Activated CD8-positive, alpha-beta memory T cell treated with anti-CD3 and anti-CD28 coated beads for 48 hours (primary cell): ENCODE results near the gene FAM83B.
"Not testable (repeated sequence)": the region's sequence is repeated elsewhere in the genome, so short reads cannot be mapped to it uniquely, and the experiment has no call there.

ENCODE experiments used
- DNase-seq, 3 experiments: peaks; one replicate each; pipeline ENCODE4 v3.0.0-alpha.2; 2020; ENCODE audit warnings: low read depth in 2 of 3, low spot score in 2 of 3

The FAM83B gene, protein sequence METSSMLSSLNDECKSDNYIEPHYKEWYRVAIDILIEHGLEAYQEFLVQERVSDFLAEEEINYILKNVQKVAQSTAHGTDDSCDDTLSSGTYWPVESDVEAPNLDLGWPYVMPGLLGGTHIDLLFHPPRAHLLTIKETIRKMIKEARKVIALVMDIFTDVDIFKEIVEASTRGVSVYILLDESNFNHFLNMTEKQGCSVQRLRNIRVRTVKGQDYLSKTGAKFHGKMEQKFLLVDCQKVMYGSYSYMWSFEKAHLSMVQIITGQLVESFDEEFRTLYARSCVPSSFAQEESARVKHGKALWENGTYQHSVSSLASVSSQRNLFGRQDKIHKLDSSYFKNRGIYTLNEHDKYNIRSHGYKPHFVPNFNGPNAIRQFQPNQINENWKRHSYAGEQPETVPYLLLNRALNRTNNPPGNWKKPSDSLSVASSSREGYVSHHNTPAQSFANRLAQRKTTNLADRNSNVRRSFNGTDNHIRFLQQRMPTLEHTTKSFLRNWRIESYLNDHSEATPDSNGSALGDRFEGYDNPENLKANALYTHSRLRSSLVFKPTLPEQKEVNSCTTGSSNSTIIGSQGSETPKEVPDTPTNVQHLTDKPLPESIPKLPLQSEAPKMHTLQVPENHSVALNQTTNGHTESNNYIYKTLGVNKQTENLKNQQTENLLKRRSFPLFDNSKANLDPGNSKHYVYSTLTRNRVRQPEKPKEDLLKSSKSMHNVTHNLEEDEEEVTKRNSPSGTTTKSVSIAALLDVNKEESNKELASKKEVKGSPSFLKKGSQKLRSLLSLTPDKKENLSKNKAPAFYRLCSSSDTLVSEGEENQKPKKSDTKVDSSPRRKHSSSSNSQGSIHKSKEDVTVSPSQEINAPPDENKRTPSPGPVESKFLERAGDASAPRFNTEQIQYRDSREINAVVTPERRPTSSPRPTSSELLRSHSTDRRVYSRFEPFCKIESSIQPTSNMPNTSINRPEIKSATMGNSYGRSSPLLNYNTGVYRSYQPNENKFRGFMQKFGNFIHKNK

GRCh38 chr6:54846243-54846856 lies at the start of gene FAM83B:
TSS of gene FAM83B (plus strand) at chr6:54846771. CDS start at chr6:54870247, 23,476 bp downstream.
- no peak for DNase-seq

DNA sequence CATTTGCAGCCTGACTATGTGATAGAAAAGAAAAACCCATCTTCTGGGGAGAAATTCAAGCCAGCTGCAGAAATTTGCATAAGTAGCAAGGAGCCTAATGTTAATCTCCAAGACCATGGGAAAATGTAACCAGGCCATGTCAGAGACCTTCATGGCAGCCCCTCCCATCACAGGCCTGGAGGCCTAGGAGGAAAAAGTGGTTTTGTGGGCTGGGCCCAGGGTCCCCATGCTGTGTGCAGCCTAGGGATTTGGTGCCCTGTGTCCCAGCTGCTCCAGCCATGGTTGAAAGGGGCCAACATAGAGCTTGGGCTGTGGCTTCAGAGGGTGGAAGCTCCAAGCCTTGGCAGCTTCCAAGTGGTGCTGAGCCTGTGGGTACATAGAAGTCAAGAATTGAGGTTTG lies 49.7 kb upstream of the FAM83B start:
- DNase-seq = not testable (repeated sequence)

GRCh38 chr6:54800050-54800600 lies 46.4 kb upstream of the FAM83B start:
- DNase-seq = no peak

DNA sequence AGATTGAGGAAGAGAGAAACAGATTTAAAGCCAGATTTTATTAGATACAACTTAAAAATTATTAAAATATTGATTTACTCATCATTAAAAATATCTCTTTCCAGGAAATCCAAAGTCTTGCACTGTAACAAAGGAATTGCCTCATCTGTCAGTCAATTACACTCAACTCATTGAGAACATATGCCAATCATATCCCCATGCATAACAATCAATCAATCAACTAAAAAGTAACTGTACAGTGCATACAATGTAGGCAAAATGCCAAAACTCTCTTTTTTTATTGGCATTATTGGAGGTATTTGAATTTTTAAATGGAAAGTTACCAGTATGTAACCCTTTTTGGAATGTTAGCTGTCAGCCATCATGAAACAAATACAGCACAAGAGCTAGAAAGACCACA lies 45.3 kb upstream of the FAM83B start:
- DNase-seq = no peak

DNA sequence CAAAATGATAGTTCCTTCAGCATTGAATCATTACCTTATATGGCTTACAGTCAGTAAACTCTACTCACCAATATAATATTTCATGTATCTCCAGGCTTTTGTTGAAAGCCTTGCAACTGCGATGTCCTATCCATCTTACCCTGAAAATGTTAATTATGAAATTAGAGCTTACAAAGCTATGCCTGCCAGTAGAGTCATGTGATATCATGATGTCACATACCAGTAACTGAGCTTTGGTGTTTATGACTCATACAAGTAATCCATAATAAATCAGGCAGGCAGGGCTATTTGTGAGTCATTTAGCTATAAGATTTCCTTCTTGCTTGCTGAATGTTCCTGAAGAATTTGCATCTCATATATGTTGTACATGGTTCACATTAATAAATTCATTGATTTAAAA lies 44.9 kb upstream of the FAM83B start:
- DNase-seq = no peak

GRCh38 chr6:54802775-54803634 lies 43.6 kb upstream of the FAM83B start:
- no peak for DNase-seq

DNA sequence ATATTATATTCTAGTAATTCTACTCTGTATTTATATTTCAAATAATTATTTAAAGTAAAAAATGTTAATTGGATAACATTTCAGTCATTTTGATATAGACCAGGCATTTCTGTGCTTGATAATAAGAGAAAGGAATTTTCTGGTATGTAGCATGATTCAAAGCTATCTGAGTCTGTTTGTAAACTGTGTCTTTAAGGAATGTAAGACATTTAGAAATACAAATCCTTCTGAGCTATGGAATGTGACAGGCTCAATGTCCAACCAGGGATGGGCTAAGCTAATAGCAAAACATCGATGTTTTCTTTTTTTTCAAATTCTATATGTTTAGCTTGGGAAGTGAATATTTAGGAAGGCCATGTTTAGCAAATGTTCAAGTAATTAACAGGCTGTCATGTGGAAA lies 41.5 kb upstream of the FAM83B start:
- no peak for DNase-seq

- no peak for DNase-seq
Observed at GRCh38 chr6:54810147-54810546, 36.4 kb upstream of the FAM83B start.

GRCh38 chr6:54813892-54814291 lies 32.7 kb upstream of the FAM83B start:
- DNase-seq = no peak

DNA sequence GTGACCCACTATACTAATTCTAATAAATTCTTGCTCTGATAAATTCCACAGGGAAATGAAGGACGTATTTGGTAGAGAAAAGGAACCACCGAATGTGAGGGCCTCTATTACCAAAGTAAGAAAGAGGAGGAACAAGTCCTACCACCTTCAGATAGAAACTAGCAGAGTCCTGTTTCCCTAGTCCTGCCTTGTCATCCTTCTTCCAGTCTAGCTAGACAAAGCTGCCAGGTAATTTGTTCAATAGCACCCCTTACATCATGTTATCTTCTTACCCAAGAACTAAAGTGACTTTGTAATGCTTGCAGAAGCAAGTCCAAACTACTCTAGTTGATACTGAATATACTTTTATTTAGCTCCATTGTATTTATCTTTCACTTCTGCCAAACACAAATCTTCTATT lies 29.3 kb upstream of the FAM83B start:
- DNase-seq = no peak

DNA sequence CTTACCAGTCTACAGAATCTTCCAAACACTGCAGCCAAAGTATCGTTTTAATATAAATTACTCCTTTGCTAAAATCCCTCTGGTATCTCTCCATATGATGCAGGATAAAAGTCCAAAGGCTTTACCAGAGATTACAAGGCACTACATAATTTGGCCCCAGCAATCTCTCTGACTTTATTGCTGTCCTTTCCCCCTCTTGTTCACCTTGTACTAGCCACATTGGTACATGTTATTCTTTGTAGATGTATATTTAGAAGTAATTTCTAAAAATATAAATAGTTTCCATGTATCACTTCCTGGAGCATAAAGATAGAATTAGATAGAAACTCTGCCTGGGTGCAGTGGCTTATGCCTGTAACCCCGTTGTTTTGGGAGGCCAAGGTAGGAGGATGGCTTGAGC lies 28.7 kb upstream of the FAM83B start:
- no peak for DNase-seq

DNA sequence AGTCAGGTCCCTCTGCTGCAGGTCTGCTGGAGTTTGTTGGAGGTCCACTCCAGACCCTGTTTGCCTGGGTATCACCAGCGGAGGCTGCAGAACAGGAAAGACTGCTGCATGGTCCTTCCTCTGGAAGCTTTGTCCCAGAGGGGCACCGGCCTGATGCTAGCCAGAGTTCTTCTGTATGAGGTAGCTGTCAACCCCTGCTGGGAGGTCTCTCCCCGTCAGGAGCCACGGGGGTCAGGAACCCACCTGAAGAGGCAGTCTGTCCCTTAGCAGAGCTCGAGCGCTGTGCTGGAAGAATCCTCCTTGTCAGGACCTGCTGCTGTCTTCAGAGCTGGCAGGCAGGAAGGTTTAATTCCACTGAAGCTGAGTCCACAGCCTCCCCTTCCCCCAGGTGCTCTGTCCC lies 22.3 kb upstream of the FAM83B start:
- DNase-seq = not testable (repeated sequence)

GRCh38 chr6:54827010-54827409 lies 19.6 kb upstream of the FAM83B start:
- no peak for DNase-seq

- no peak for DNase-seq
Observed at GRCh38 chr6:54830216-54830615, 16.4 kb upstream of the FAM83B start.

DNA sequence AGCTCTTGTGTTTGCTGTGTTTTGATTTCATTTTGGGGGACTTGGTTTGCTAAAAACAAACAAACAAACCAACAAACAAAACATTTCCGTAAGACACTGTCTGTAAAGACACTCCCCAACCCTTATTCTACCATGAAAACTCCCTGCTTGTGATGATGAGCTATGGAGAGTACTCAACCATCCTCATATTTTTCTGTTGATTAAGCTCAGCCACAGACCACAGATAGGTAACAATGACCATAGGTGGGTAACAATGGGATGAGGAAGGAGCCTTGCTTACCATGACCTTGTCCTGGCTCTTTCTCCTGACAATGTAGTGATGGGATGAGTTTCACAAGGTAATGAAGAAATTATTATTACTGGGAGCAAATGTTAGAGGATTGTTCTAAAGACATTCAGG lies 11.4 kb upstream of the FAM83B start:
- DNase-seq = no peak

GRCh38 chr6:54846857-54847674 lies 495 bp downstream of the FAM83B start:
- DNase-seq = no peak

DNA sequence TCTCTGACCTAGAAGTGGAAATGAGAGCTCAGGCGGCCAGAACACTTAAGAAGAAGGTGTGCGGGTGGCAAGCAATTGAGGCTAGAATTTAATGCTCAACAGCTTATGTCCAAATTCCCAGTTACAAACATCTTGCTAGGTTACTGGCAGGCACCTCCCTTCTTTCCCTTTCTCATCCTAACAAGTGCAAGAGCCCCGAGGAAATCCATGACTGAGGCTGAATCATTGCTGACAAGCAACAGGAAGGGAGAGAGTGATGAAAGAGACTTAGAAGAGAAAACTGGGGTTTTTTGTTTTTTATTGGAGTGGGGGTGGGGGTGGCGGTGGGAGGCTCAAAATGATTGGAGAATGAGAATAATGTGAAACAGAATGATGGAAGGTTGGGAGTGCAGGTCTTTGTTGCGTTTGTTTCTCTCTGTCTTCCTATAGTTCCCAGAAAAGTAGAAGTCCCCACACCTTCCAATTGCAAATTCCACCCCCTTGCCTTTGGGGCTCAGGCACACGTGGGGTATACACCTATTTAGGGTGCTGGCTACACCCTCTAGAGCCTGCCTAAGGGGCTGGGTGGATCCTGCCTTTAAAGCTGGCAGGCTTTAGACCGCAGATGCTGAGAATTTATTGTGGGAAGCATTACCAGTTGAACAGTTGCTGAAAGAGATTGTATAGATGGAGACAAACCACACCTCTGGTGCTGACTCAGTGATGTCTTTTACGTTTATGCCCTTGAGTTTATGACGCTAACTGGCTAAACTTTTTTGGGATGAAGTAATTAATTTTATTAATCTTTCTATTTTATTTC lies 1.4 kb downstream of the FAM83B start:
- no peak for DNase-seq

GRCh38 chr6:54850114-54850513 lies 3.5 kb downstream of the FAM83B start:
- no peak for DNase-seq

DNA sequence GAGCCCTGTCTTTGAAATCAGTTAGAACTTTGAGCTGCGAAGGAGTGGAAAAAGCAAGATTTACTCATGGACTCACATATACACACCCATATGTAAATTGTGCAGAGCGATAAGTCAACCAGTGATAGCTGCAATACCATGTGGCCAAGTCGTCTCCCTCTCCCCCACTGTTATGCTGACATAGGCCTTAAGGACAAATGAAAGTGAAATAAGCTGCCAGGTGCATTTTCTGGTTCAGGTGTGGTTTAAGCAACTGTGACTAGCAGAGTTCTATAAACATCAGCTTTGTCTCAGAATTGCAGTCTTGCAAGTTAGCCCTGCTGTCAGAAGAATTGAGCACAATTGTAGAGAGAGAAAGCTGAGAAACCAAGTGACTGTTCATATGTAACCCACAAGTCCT lies 9.6 kb downstream of the FAM83B start:
- DNase-seq = no peak
